ENCODE results near the gene ATP2A1.

- no peak for TF ChIP-seq CTCF (IDR thresholded peaks at IDR 0.05)
- TF ChIP-seq POLR2A (IDR thresholded peaks at IDR 0.05): no peak
Observed at GRCh38 chr16:28866454-28866804, 11.9 kb upstream of the ATP2A1 start.

Data from adrenal gland (tissue), 5 donors.